NCI-H1930 (cell line): Measurements from ENCODE around the gene BUD23.
"Not testable (repeated sequence)": the region's sequence is repeated elsewhere in the genome, so short reads cannot be mapped to it uniquely, and the experiment has no call there.

Source experiments
- DNase-seq, 2 experiments: peaks; one replicate each; lab custom pipeline; 2025; lab: John Stamatoyannopoulos, UW

Gene BUD23

GRCh38 chr7:73701357-73701995 lies 18.1 kb downstream of the BUD23 start:
- no peak for DNase-seq

GRCh38 chr7:73702226-73702625 lies 18.8 kb downstream of the BUD23 start:
- DNase-seq: no peak

- DNase-seq: no peak
These were observed 19.3 kb downstream of the BUD23 start for GRCh38 chr7:73702665-73703064.

GRCh38 chr7:73703225-73703624 lies 19.8 kb downstream of the BUD23 start:
- no peak for DNase-seq

GRCh38 chr7:73703757-73704639 lies 20.6 kb downstream of the BUD23 start:
- no peak for DNase-seq

- no peak for DNase-seq
These were observed 21.5 kb downstream of the BUD23 start for GRCh38 chr7:73704640-73705550.

GRCh38 chr7:73705551-73705920 lies 22.1 kb downstream of the BUD23 start:
- DNase-seq: no peak

- no peak for DNase-seq
These were observed 23.0 kb downstream of the BUD23 start for GRCh38 chr7:73706126-73707044.

- DNase-seq: no peak
These were observed 23.7 kb downstream of the BUD23 start for GRCh38 chr7:73707045-73707631.

- no peak for DNase-seq
These were observed 25.7 kb downstream of the BUD23 start for GRCh38 chr7:73708961-73709549.

GRCh38 chr7:73712773-73713172 lies 29.4 kb downstream of the BUD23 start:
- no peak for DNase-seq

GRCh38 chr7:73713319-73713718 lies 29.9 kb downstream of the BUD23 start:
- not testable (repeated sequence) for DNase-seq

- no peak for DNase-seq
These were observed 32.4 kb downstream of the BUD23 start for GRCh38 chr7:73715648-73716317.

GRCh38 chr7:73716318-73716890 lies 33.0 kb downstream of the BUD23 start:
- DNase-seq: no peak

- no peak for DNase-seq
These were observed 33.8 kb downstream of the BUD23 start for GRCh38 chr7:73717025-73717807.

GRCh38 chr7:73717991-73718405 lies 34.6 kb downstream of the BUD23 start:
- no peak for DNase-seq

GRCh38 chr7:73718438-73718881 lies 35.1 kb downstream of the BUD23 start:
- DNase-seq: no peak

- DNase-seq: peak; percentile 50 to 66
These were observed 35.8 kb downstream of the BUD23 start, which contains the start of gene STX1A for GRCh38 chr7:73718905-73719805. Gene STX1A (minus strand): TSS chr7:73719669. CDS start chr7:73719631, 38 bp downstream.
